ENCODE data around the gene BLACAT1.

DNA sequence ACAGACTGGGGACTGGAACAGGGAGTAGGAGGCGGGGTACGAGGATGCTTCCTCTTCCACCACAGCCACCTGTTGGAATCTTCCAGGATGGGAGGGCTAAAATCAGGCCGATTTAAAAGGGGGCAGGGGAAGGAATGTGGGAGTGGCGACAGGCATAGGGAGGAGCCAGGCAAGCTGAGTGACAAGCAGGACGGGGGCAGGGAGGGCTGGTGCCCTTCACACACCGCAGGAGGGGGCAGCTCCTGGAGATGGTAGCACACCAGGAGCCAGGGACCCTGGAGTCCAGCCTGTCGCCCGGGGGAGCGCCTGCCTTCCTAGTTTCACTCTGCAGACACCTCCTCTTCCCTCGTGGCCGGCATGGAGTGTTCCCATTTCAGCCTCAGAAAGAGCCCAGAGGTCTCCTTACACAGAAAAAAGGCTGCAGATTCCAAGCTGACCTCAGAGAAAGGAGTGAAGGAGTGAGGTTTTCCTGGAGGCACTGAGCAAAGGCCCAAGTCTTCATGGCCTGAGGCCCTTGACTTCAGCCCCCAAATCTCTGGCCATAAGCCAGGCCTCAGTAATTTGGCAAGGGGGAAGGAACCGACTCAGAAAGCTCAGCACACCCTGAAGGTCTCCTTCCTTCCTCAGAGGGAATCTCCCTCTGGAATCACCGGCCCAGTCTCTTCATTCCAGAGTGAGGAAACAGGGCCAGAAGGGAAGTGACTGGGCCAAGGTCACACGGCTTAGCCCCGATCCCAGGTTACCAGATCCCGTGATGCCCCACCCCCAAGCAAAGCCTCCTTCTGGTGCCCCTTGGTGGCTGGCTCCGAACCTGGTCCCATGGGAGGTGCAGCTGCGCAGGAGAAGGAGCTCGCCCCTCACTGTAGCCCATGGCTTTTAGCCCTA lies 8.1 kb downstream of the BLACAT1 start:
- TF ChIP-seq, protein P1, sequence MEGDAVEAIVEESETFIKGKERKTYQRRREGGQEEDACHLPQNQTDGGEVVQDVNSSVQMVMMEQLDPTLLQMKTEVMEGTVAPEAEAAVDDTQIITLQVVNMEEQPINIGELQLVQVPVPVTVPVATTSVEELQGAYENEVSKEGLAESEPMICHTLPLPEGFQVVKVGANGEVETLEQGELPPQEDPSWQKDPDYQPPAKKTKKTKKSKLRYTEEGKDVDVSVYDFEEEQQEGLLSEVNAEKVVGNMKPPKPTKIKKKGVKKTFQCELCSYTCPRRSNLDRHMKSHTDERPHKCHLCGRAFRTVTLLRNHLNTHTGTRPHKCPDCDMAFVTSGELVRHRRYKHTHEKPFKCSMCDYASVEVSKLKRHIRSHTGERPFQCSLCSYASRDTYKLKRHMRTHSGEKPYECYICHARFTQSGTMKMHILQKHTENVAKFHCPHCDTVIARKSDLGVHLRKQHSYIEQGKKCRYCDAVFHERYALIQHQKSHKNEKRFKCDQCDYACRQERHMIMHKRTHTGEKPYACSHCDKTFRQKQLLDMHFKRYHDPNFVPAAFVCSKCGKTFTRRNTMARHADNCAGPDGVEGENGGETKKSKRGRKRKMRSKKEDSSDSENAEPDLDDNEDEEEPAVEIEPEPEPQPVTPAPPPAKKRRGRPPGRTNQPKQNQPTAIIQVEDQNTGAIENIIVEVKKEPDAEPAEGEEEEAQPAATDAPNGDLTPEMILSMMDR (IDR thresholded peaks at IDR 0.05) = no peak
- TF ChIP-seq EZH2 (IDR thresholded peaks at IDR 0.05) = no peak
